ENCODE results near the gene CD47.

The CD47 gene

DNA sequence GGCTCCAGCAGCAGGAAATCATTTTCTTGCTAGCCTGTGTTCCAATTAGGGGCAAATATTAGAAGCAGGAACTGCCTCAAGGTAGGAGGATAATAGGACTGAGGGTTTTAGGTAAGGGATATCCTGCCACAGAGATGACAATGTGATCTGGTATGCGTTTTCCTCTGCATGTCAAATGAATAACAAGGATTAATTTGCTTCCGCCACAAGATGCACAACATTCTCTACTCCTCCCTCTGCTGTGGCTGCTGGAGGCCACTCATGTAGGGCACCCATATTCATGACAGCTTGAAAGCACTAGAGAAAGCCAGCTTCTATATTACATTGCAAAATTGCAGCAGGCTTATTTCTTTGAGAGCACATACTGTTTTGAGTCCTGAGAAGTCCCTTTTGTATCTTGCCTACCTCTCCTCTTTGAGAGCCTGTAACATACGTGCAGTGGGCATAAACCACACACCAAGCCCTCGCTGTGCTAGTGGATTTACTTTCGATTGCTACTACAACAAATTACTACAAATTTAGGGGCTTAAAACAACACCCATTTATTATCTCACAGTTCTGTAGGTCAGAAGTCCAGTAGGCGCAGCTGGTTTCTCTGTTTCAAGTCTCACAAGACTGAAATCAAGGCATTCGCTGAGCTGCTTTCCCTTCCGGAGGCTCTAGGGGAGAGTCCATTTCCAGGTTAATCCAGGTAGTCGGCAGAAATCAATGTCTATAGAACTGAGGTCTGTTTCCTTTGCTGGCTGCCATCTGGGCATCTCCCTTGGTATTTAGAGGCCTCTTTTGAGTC, 5.9 kb upstream of the CD47 start:
- H3K4me1 ChIP-seq (ENCODE audit: control insufficient read depth, insufficient read depth, low read length), result peaks cover 5% of the 10 kb centered on the region
- no peak overlapping the region for H3K9ac ChIP-seq (ENCODE audit: low read length)
- H3K9me3 ChIP-seq (ENCODE audit: control insufficient read depth, low read length), result no peaks in the 10 kb centered on the region
- no peaks in the 10 kb centered on the region for H3K36me3 ChIP-seq (ENCODE audit: control insufficient read depth, insufficient read depth, low read length)
- H3K4me3 ChIP-seq (ENCODE audit: low read length), result no peak overlapping the region
- H3K27me3 ChIP-seq (ENCODE audit: control insufficient read depth, insufficient read depth, low read length), result no peaks in the 10 kb centered on the region

GRCh38 chr3:108093616-108094015, 2.8 kb upstream of the CD47 start:
- H3K4me1 ChIP-seq (ENCODE audit: control insufficient read depth, insufficient read depth, low read length), result peaks cover 5% of the 10 kb centered on the region

GRCh38 chr3:108093021-108093420, 2.2 kb upstream of the CD47 start:
- Histone ChIP-seq H3K4me1 (ENCODE audit: control insufficient read depth, insufficient read depth, low read length) (peaks cover 5% of the 10 kb centered on the region), H3K4me3 (ENCODE audit: low read length) (no peak overlapping the region), H3K36me3 (ENCODE audit: control insufficient read depth, insufficient read depth, low read length) (no peaks in the 10 kb centered on the region), H3K27me3 (ENCODE audit: control insufficient read depth, insufficient read depth, low read length) (no peaks in the 10 kb centered on the region), H3K9ac (ENCODE audit: low read length) (no peak overlapping the region), H3K9me3 (ENCODE audit: control insufficient read depth, low read length) (no peaks in the 10 kb centered on the region)

More at GRCh38 chr3:108093616-108094015, 2.8 kb upstream of the CD47 start:
- Histone ChIP-seq H3K27me3 (ENCODE audit: control insufficient read depth, insufficient read depth, low read length) (no peaks in the 10 kb centered on the region), H3K9ac (ENCODE audit: low read length) (no peak overlapping the region), H3K9me3 (ENCODE audit: control insufficient read depth, low read length) (no peaks in the 10 kb centered on the region), H3K4me3 (ENCODE audit: low read length) (no peak overlapping the region), H3K36me3 (ENCODE audit: control insufficient read depth, insufficient read depth, low read length) (no peaks in the 10 kb centered on the region)

- Histone ChIP-seq H3K27me3 (ENCODE audit: control insufficient read depth, insufficient read depth, low read length) (no peaks in the 10 kb centered on the region), H3K4me3 (ENCODE audit: low read length) (no peak overlapping the region), H3K9ac (ENCODE audit: low read length) (no peak overlapping the region), H3K36me3 (ENCODE audit: control insufficient read depth, insufficient read depth, low read length) (no peaks in the 10 kb centered on the region), H3K9me3 (ENCODE audit: control insufficient read depth, low read length) (no peaks in the 10 kb centered on the region), H3K4me1 (ENCODE audit: control insufficient read depth, insufficient read depth, low read length) (peaks cover 5% of the 10 kb centered on the region)
Measured at GRCh38 chr3:108092501-108092900, 1.7 kb upstream of the CD47 start.

DNA sequence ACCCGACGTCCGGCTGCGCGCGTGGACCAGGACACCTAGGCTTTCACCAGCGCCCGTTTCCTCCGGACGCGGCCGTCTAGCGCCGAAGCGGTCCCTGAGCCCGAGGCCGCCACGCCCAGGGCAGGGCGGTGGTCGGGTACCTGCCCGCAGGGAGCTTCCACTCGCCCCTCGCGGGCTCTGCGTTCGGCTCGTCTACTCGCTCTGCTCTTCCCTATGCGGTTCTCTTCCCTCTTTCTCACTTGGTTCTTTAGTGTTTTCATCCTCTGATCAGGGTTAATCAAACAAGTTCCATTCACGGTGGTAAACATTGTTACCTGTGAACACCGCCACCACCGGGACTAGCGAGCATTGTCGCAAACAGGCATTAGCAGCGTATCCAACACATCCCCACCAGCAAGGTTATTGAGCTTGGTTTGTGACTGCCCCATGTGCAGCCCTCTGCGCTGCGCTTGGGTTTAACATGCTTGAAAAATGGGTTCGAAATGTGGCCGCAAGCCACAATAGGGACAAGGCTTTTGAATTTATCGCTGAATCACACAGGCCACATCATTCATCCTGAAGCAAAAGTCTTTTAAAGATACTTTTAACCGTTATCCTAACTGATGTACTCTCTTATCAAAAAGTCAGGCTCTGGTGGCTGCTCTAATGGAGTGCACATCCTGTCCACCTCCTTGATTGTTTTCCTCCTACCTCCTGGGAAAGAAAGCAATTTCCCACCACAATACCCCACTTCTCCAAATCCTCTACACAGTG, 843 bp upstream of the CD47 start:
- H3K9ac ChIP-seq (ENCODE audit: low read length), result peak overlapping the region; percentile 85
- H3K27me3 ChIP-seq (ENCODE audit: control insufficient read depth, insufficient read depth, low read length), result no peaks in the 10 kb centered on the region
- no peaks in the 10 kb centered on the region for H3K36me3 ChIP-seq (ENCODE audit: control insufficient read depth, insufficient read depth, low read length)
- no peaks in the 10 kb centered on the region for H3K9me3 ChIP-seq (ENCODE audit: control insufficient read depth, low read length)
- H3K4me1 ChIP-seq (ENCODE audit: control insufficient read depth, insufficient read depth, low read length), result peaks cover 12% of the 10 kb centered on the region
- peak overlapping the region; percentile 54 for H3K4me3 ChIP-seq (ENCODE audit: low read length)

DNA sequence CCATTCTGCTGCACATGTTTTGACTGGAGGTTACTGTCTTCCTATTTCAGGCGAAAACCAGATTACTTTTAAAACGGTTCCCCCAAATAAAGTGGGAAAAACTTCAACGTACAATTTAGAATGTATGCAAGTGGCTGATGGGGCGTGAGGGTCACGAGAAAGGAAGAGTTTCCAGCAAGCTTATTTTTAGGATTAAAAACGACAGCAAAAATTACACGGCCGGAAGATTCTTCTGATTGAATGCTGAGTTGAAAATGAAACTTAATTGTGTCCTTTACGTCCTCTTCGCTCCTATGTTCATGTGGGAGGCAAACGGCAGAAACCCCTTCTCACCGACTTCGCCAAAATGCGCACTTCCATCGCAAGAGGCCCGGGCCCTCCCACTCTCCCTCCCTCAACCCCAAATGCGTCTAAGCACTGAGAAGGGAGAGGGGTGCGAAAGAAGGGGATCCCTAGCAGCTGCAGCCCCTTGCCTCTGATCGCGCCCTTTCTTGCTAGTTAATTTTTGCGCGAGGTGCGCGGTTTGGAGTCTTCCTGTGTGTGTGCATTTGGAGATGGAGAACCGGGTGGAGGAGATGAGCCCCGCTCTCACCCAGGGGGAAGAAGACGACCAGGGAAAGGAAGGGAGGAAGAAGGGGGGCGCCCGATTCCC, 656 bp downstream of the CD47 start:
- peak overlapping the region; percentile 85 for H3K9ac ChIP-seq (ENCODE audit: low read length)
- no peaks in the 10 kb centered on the region for H3K9me3 ChIP-seq (ENCODE audit: control insufficient read depth, low read length)
- H3K4me1 ChIP-seq (ENCODE audit: control insufficient read depth, insufficient read depth, low read length), result peaks cover 7% of the 10 kb centered on the region
- H3K27me3 ChIP-seq (ENCODE audit: control insufficient read depth, insufficient read depth, low read length), result no peaks in the 10 kb centered on the region
- H3K4me3 ChIP-seq (ENCODE audit: low read length), result peak overlapping the region; percentile 57
- no peaks in the 10 kb centered on the region for H3K36me3 ChIP-seq (ENCODE audit: control insufficient read depth, insufficient read depth, low read length)

DNA sequence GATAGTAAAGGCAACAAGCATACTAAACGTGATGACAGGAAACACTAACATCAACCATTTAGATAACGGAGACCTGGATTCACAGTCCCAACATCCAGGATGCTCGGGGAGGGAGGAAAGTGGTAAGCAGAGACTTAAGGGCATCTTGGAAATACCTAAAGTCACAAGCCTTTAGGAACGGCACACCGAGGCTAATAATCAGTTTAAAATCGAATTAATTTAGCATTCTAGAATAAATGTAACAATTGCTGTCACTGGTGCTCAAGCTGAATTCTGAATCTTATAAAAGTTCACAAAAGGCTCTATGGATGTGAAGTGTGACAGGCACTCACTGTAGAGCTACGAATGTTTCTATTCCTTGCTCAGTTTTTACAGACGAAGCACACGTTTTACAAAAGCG, 1.3 kb downstream of the CD47 start:
- Histone ChIP-seq H3K4me1 (ENCODE audit: control insufficient read depth, insufficient read depth, low read length) (peaks cover 7% of the 10 kb centered on the region), H3K27me3 (ENCODE audit: control insufficient read depth, insufficient read depth, low read length) (no peaks in the 10 kb centered on the region), H3K36me3 (ENCODE audit: control insufficient read depth, insufficient read depth, low read length) (no peaks in the 10 kb centered on the region), H3K9me3 (ENCODE audit: control insufficient read depth, low read length) (no peaks in the 10 kb centered on the region), H3K4me3 (ENCODE audit: low read length) (peak overlapping the region; percentile 57), H3K9ac (ENCODE audit: low read length) (peak overlapping the region; percentile 85)

- no peaks in the 10 kb centered on the region for H3K36me3 ChIP-seq (ENCODE audit: control insufficient read depth, insufficient read depth, low read length)
- no peaks in the 10 kb centered on the region for H3K27me3 ChIP-seq (ENCODE audit: control insufficient read depth, insufficient read depth, low read length)
- no peak overlapping the region for H3K4me3 ChIP-seq (ENCODE audit: low read length)
- H3K9ac ChIP-seq (ENCODE audit: low read length), result peak overlapping the region; percentile 42
- no peaks in the 10 kb centered on the region for H3K9me3 ChIP-seq (ENCODE audit: control insufficient read depth, low read length)
- H3K4me1 ChIP-seq (ENCODE audit: control insufficient read depth, insufficient read depth, low read length), result peaks cover 7% of the 10 kb centered on the region
Measured at GRCh38 chr3:108088697-108089096, 2.1 kb downstream of the CD47 start.

DNA sequence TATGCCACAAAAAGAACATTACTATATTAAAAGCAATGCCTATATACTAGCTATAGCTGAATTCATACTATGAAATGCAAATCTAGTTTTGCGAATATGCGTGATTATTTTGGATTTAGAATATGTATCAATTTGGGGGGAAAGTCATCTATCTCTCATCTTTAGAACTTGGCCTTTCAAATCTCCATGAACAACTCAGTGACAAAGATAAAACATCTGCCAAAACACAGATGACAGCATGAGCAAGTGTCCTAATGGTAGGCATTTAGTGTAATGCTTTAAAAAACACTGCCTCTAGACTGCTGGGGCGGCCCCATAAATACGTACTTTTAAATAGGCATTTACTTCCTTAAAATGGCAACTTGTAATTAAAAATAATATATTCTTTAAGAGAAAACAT, 2.7 kb downstream of the CD47 start:
- Histone ChIP-seq H3K9ac (ENCODE audit: low read length) (no peak overlapping the region), H3K9me3 (ENCODE audit: control insufficient read depth, low read length) (no peaks in the 10 kb centered on the region), H3K36me3 (ENCODE audit: control insufficient read depth, insufficient read depth, low read length) (no peaks in the 10 kb centered on the region), H3K4me1 (ENCODE audit: control insufficient read depth, insufficient read depth, low read length) (peaks cover 7% of the 10 kb centered on the region), H3K27me3 (ENCODE audit: control insufficient read depth, insufficient read depth, low read length) (no peaks in the 10 kb centered on the region), H3K4me3 (ENCODE audit: low read length) (no peak overlapping the region)

DNA sequence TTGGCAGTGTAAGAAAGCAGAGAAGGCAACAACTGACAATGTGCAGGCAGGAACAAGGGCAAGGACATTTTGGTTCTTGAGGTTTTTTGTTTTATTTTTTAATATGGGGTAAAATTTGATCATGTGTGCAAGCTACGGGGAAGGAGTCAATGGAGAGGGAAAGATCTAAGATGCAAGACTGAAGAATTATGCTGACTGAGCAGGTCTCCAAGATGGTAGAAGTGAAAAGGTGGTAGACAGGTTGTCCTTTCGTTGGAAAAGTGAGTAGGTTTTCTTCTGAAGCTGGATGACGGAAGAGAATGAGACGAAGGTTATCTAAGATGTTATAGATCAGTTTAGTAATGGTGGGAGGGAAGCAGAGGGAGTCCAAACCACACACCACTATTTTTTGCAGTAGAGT, 4.2 kb downstream of the CD47 start:
- Histone ChIP-seq H3K4me1 (ENCODE audit: control insufficient read depth, insufficient read depth, low read length) (peaks cover 7% of the 10 kb centered on the region), H3K9me3 (ENCODE audit: control insufficient read depth, low read length) (no peaks in the 10 kb centered on the region)

DNA sequence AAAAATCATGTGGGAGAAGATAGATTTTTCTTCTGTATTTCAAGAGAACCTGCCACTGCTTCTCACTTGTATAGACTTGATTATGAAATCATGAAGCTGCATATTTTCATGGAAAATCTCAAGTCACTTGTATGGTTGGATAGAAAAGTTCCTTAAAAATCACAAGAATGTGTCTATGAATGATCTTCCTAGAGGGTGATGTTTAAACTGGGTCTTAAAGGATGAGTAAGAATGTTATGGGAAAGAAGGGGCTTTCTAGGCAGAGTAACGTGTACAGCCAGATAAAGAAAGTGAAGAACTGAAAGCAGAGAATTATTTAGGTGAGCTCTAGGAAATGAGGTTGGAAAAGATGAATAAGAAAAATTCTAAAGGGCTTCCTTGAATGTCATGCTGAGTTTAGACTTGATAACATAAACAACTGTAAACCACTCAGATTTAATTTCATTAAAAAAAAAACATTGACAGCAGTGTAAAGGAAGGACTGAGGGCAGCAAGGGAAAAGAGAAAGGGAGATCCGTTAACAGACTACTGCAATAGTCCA, 5.0 kb downstream of the CD47 start:
- H3K4me1 ChIP-seq (ENCODE audit: control insufficient read depth, insufficient read depth, low read length), result peaks cover 7% of the 10 kb centered on the region
- H3K36me3 ChIP-seq (ENCODE audit: control insufficient read depth, insufficient read depth, low read length), result no peaks in the 10 kb centered on the region
- no peak overlapping the region for H3K9ac ChIP-seq (ENCODE audit: low read length)
- H3K9me3 ChIP-seq (ENCODE audit: control insufficient read depth, low read length), result no peaks in the 10 kb centered on the region
- H3K27me3 ChIP-seq (ENCODE audit: control insufficient read depth, insufficient read depth, low read length), result no peaks in the 10 kb centered on the region
- no peak overlapping the region for H3K4me3 ChIP-seq (ENCODE audit: low read length)

More for the DNA sequence above, 4.2 kb downstream of the CD47 start:
- Histone ChIP-seq H3K4me3 (ENCODE audit: low read length) (no peak overlapping the region), H3K27me3 (ENCODE audit: control insufficient read depth, insufficient read depth, low read length) (no peaks in the 10 kb centered on the region), H3K36me3 (ENCODE audit: control insufficient read depth, insufficient read depth, low read length) (no peaks in the 10 kb centered on the region), H3K9ac (ENCODE audit: low read length) (no peak overlapping the region)

GRCh38 chr3:108085370-108085769, 5.5 kb downstream of the CD47 start:
- Histone ChIP-seq H3K27me3 (ENCODE audit: control insufficient read depth, insufficient read depth, low read length) (no peaks in the 10 kb centered on the region), H3K9ac (ENCODE audit: low read length) (no peak overlapping the region), H3K9me3 (ENCODE audit: control insufficient read depth, low read length) (no peaks in the 10 kb centered on the region), H3K4me1 (ENCODE audit: control insufficient read depth, insufficient read depth, low read length) (peaks cover 7% of the 10 kb centered on the region), H3K36me3 (ENCODE audit: control insufficient read depth, insufficient read depth, low read length) (no peaks in the 10 kb centered on the region), H3K4me3 (ENCODE audit: low read length) (no peak overlapping the region)
